GM19035 (cell line): ENCODE data around the gene ZBTB40.

Experiments
- ATAC-seq: cut with Tn5 transposase; IDR thresholded peaks from one replicate; pipeline ENCODE4 v1.9.1; 2021; ENCODE audit not compliant: unreplicated experiment

The ZBTB40 gene

GRCh38 chr1:22470227-22470626 lies 18.6 kb downstream of the ZBTB40 start:
- ATAC-seq: no peak

DNA sequence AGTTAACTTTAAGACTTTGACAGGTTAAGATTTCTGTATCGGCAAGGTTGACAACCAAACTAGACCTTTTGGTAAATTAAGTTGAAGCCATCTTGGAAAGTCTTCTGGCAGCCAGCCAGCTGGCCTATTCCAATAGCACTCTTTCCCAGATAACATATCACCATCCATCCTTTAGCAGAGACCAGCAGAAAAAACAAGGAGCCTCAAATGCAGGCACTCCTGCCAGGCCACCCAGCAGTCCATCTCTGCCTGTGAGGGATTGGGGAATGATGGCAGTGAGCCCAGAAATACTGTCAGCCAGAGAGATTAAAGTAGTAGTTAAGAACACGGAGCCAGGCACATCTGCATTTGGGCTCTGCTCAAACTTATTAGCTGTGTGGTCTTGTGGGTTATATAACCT lies 19.4 kb downstream of the ZBTB40 start:
- no peak for ATAC-seq

DNA sequence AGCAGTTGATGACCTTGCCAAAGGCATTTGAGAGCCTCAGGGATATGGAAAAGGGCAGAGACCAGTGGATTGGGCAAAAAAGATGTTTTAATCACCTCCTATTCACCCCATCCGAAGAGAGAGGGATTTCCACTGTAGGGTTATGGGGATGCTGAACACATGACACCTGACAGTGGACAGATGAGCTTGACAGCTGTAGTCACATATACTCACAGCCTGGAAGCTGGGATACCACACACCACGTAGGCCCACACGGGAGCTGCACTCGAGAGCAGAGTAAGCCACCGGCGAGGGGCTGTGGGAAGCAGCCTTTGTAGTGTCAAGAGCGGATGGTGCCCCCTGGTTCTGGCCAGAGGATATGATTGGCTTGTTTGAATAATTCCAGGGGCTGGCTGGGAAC lies 20.0 kb downstream of the ZBTB40 start:
- ATAC-seq: no peak

DNA sequence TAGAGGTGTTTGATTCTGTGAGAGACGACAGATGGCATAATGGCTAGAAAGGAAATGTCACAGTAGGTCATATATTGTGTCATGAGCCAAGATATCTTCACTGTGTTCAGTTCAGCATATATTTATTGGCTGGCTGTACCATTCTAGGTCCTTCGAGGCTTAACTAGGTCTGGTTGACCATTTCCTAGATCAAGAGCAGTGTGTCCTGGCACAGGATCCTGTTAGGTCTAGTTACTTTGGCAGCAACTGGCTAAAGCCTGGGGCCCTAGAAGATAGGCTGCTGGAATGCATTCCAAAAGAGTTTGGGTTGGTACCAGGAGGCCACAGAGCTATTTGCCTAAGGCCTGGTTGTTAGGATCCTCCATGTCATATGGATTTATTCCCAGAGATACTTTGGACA lies 20.9 kb downstream of the ZBTB40 start:
- ATAC-seq: no peak

- ATAC-seq: no peak
Observed at GRCh38 chr1:22473952-22474351, 22.3 kb downstream of the ZBTB40 start.

DNA sequence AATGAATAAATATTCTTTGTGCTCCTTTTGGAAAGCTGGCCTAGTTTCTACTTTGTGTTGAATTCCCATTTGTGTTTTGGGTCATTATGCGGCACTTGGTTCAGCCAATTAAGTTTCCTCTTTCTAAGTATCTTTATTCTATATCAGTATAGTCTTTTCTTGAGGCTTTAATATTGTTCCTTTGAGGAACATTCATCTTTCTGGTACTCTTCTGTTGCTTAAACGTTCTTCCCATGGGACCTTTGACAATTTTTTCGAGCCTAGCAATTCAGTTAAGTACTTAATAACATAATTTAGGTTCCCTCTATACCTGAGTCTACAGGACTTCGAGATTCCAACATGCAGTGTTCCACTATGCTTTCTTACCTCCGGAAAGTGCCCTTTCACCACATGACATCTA lies 24.9 kb downstream of the ZBTB40 start:
- no peak for ATAC-seq

GRCh38 chr1:22483121-22483520 lies 31.5 kb downstream of the ZBTB40 start:
- ATAC-seq: no peak

DNA sequence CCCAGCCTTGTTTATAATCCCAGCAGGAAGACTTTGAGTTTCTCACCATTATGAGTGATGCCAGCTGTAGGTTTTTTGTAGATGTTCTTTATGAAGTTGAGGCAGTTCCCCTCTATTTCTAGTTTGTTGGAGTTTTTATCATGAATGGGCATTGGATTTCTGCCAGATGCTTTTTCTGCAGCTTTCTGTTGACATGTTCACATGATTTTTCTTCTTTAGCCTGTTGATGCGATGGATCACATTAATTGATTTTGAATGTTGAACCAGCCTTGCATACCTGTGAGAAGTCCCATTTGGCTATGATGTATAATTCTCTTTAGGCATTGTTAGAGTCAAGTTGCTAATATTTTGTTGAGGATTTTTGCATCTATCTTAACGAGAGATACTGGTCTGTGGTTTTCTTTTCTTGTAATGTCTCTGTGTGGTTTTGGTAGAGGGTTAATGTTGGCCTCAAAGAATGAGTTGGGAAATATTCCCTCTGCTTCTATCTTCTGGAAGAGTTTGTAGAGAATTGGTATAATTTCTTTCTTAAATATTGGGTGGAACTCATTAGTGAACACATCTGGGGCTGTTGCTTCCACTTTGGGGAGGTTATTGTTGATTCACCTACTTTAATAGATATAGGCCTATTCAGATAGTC lies 33.2 kb downstream of the ZBTB40 start:
- no peak for ATAC-seq

GRCh38 chr1:22485431-22485830 lies 33.8 kb downstream of the ZBTB40 start:
- no peak for ATAC-seq

- ATAC-seq: no peak
Observed at GRCh38 chr1:22487781-22488180, 36.1 kb downstream of the ZBTB40 start.

DNA sequence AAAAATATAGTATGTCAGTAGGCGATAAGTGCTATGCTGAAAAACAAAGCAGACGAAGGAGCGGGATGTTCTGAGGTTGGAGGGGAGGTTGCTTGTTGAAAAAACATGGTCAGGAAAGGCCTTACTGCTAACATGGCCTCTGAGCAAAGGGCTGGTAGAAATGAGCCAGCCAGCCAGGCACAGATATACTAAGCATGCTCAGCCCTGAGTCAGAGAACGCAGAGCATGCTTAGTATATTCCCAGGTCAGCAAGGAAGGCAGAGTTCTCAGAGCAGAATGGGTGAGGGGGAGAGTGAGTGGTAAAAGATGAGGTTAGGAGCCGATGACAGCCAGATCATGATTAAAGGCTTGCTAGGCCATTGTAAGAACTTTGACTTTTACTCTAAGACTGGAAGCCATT lies 36.7 kb downstream of the ZBTB40 start:
- no peak for ATAC-seq

GRCh38 chr1:22489278-22489677 lies 37.6 kb downstream of the ZBTB40 start:
- no peak for ATAC-seq

GRCh38 chr1:22489823-22490222 lies 38.2 kb downstream of the ZBTB40 start:
- ATAC-seq: no peak

GRCh38 chr1:22490309-22490708 lies 38.7 kb downstream of the ZBTB40 start:
- no peak for ATAC-seq

- ATAC-seq: no peak
Observed at GRCh38 chr1:22491995-22492715, 40.5 kb downstream of the ZBTB40 start.

- no peak for ATAC-seq
Observed at GRCh38 chr1:22494144-22494543, 42.5 kb downstream of the ZBTB40 start.

GRCh38 chr1:22494943-22495579 lies 43.4 kb downstream of the ZBTB40 start:
- no peak for ATAC-seq

DNA sequence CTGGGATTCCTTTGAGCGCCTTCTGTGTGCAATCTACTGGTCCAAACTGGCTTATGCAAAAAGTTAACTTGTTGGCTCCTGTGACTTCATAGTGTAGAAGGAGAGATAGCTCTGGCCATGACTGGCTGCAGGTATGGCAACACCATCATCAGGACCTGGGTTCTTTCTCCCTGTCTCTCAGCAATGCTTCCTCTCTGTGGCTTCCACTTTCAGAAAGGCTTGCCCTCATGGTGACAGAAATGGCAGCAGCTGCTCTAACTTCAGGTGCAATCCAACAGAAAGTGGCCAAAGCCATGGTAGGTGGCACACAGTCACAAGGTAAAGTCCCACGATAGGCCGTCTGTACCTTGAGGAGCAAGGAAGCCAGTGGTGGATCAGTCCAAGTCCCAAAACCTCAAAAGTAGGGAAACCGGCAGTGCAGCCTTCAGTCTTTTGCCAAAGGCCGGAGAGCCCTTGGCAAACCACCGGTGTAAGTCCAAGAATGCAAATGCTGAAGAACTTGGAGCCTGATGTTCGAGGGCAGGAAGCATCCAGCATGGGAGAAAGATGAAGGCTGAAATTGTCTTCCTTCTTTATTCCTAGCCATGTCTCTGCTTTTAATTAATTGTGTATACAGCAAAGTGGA lies 45.0 kb downstream of the ZBTB40 start:
- no peak for ATAC-seq

DNA sequence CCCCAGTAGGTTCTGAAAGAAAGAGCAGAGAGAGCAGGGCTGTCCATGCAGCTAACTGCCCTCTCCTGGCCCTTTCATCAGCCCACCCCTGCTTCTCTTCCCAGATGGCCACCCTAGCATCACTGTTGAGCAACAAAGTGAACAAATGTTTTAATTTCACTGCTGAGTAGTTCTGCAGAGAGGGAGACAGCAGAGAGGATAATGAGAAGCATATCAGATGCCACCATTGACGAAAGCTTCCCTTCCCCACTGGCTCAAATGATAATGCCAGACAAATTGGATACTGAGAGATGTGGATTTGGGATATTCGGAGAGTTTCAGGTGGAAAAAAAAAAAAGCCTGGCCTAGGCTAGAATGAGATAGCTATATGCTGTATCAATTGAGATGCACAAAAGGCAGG lies 46.8 kb downstream of the ZBTB40 start:
- ATAC-seq: no peak

- no peak for ATAC-seq
Observed at GRCh38 chr1:22500058-22500457, 48.4 kb downstream of the ZBTB40 start.

- ATAC-seq: no peak
Observed at GRCh38 chr1:22500471-22500870, 48.8 kb downstream of the ZBTB40 start.

DNA sequence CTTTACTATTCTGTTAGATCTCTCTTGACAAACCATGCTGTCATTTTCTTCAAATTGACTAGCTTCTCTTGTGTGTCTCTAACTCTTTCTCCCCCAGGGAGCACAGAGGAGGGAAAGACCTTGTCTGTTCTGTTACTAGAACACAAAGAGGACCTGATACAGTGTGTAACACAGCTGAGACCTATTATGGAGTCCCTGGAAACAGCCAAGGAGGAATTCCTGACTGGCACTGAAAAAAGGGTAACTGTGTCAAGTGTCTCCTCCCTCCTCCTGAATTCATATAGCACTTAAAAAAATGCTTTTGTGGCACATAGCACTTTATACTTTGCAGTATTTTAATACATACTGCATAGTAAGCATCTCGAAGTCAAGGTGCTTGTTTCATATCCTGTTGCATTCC lies 50.6 kb downstream of the ZBTB40 start:
- no peak for ATAC-seq
